HG03066 (cell line): ENCODE results near the gene SRSF3.
"Not testable (repeated sequence)": the region's sequence is repeated elsewhere in the genome, so short reads cannot be mapped to it uniquely, and the experiment has no call there.

Experiments
- ATAC-seq: cut with Tn5 transposase; IDR thresholded peaks from one replicate; pipeline ENCODE4 v1.9.1; 2021; ENCODE audit warnings: low read depth; ENCODE audit not compliant: unreplicated experiment

The SRSF3 gene

DNA sequence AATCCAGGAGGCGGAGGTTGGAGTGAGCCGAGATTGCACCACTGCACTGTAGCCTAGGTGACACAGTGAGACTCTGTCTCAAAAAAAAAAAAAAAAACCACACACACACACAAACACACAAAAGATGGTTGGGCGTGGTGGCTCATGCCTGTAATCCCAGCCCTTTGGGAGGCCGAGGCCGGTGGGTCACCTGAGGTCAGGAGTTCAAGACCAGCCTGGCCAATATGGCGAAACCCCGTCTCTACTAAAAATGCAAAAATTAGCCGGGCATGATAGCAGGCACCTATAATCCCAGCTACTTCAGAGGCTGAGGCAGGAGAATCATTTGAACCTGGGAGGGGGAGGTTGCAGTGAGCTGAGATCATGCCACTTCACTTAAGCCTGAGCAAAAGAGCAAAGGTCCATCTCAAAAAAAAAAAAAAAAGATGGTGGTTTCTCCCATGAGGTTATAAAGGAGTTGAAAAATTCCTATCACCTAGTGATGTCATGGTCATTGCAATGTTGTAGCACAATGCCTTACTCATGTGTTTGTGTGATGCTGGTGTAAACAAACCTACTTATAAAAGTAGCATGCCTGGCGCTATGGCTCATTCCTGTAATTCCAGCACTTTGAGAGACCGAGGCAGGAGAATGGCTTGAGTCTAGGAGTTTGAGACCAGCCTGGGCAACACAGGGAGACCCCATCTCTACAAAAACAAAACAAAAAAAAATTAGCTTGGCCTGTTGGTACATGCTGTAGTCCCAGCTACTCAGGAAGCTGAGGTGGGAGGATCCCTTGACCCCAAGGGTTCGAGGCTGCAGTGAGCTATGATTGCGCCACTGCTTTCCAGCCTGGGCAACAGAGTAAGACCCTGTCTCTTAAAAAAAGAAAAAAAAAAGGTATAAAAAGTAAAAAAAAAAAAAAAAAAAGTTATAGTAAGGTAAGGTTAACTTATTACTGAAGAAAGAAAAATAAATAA lies 21.5 kb upstream of the SRSF3 start:
- ATAC-seq = not testable (repeated sequence)

GRCh38 chr6:36574679-36575078 lies 19.5 kb upstream of the SRSF3 start:
- ATAC-seq = no peak

DNA sequence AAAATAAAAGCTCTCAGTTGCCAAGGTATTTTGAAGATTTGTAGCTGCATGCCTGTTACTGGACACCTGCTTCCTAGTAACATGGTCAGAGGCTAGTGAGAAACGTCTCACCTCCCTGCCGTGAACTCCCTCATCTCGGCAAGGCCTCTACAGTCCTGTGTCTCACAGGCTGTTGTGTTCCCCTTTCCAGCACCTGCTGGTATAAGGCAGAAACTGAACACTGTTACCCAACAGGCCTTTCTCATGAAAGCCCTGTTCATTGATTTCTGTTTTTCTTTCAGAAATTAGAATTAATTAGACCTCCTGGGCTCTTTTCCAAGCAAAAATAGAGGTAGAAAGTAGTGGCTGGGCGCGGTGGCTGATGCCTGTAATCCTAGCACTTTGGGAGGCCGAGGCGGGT lies 17.6 kb upstream of the SRSF3 start:
- ATAC-seq = no peak

DNA sequence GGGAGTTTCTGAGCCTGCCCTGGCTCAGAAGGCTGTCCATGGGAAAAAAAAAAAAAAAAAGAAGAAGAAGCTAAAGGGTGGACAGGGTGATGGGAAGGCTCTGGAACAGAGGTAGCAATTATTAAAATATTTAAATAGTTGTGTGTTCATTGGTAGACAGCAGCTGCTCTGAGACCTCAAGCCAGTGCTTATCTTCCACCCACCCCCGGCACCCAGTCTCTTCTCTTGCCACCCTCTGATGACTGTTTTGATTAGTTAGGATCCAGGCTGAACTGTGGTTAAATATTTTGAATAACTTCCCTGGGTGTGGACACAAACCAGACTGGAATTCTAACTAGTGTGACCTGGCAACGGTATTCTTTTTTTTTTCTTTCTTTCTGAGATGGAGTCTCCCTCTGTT lies 16.9 kb upstream of the SRSF3 start:
- ATAC-seq = no peak

DNA sequence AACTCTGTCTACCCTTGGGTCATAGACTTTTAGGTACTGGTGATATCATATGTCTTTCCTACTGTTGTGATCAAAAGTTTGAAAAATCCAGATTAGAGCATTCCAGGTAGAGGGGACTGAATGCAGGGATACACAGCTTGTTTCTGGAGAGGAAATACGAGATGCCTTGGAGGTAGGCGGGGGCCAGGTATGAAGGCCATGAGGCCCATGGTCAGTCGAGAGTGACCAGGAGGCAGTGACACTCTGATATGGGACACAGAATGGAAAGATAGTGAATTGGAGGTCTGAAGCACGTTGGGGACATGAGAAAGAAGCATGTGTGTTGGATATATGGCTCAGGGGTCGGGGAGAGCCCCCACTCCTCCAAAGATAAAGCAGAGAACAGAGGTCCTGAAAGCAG lies 16.1 kb upstream of the SRSF3 start:
- no peak for ATAC-seq

GRCh38 chr6:36578431-36578830 lies 15.7 kb upstream of the SRSF3 start:
- no peak for ATAC-seq

GRCh38 chr6:36580184-36580526 lies 14.0 kb upstream of the SRSF3 start:
- no peak for ATAC-seq

GRCh38 chr6:36581716-36582115 lies 12.4 kb upstream of the SRSF3 start:
- ATAC-seq = no peak

- no peak for ATAC-seq
Measured at GRCh38 chr6:36586606-36587005, 7.6 kb upstream of the SRSF3 start.

DNA sequence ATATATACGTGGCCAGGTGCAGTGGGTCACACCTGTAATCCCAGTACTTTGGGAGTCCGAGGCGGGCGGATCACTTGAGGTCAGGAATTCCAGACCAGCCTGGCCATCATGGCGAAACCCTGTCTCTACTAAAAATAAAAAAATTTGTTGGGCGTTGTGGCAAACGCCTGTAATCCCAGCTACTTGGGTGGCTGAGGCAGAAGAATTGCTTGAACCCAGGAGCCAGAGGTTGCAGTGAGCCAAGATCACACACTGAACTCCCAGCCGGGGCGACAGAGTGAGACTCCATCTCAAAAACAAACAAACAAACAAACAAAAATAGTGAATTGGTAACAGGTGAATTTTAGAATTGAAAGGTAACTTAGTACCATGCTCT lies 5.1 kb upstream of the SRSF3 start:
- not testable (repeated sequence) for ATAC-seq

GRCh38 chr6:36590237-36590636 lies 3.9 kb upstream of the SRSF3 start:
- no peak for ATAC-seq

DNA sequence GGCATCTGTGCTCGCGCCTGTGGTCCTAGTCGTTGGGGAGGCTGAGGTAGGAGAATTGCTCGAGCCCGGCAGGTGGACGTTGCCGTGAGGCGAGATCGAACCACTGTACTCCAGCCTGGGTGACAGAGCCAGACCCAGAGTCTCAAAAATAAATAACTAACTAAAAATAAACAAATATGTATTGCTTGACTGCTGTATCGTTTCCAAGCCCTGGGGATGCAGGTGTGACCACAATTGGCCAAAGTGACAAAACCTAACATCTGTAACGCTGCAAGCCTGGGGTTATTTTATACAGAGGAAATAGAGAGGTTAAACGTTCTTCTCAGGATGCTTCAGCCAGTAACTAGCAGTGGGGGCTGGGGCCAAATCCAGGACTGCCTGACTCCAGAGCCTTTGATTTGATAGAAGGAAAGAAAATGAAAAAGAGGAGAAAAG lies 1.9 kb upstream of the SRSF3 start:
- peak; percentile 49 for ATAC-seq

- ATAC-seq = no peak
Measured at GRCh38 chr6:36593569-36594028, 563 bp upstream of the SRSF3 start.

- no peak for ATAC-seq
Measured at GRCh38 chr6:36594816-36595643, 868 bp downstream of the SRSF3 start.

DNA sequence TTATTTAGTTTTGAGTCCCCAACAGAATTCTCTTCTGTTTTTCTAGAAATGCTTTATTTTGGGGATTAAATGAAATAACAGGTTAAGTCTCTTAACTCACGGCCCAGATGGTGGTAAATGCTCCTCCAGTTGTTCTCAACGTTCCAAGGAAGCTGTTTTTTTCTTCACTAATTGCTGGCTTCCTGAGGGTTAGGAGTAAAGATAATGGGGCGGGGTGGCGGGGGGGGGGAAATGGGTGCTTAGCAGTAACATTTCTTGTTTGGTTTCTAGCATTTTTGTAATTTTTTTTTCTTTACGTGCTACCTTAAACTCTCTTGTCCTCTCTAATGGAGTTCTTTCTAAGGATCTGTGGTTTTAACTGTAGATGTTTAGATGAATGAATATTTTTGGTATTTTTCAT lies 2.2 kb downstream of the SRSF3 start:
- ATAC-seq = no peak

GRCh38 chr6:36597775-36598174 lies 3.6 kb downstream of the SRSF3 start:
- ATAC-seq = no peak

DNA sequence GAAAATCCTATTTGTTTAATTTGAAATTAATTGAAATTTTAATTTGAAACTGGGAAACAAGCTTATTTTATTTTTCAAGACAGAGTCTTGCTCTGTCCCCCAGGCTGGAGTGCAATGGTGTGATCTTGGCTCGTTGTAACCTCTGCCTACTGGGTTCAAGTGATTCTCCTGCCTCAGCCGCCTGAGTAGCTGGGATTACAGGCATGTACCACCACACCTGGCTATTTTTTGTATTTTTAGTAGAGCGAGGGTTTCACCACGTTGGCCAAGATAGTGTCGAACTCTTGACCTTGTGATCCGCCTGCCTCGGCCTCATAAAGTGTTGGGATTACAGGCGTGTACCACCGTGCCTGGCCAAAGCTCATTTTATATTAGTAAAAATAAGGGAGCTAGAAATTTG lies 4.2 kb downstream of the SRSF3 start:
- no peak for ATAC-seq

DNA sequence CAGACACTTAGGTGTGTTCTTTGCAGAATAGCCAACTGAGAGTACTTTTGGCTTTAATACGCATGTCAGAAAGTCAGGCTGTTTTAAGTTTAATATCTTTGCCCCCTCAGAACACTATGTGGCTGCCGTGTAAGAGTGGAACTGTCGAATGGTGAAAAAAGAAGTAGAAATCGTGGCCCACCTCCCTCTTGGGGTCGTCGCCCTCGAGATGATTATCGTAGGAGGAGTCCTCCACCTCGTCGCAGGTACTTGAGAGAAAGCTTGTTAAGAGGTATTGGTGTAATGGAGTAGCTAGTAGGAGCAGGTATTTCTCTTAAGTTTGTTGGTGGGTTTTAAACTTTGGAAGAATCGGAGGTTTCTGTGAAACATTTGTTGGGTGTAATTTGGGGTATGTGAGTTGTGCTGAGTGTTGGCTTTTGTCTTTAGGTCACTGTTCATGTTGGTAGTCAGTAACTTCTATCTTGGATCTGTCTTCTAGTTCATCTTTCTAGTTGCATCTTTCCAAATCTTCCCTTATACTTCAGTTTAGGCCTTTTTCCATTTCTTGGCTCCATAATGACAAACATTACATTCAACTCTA lies 4.7 kb downstream of the SRSF3 start:
- no peak for ATAC-seq

DNA sequence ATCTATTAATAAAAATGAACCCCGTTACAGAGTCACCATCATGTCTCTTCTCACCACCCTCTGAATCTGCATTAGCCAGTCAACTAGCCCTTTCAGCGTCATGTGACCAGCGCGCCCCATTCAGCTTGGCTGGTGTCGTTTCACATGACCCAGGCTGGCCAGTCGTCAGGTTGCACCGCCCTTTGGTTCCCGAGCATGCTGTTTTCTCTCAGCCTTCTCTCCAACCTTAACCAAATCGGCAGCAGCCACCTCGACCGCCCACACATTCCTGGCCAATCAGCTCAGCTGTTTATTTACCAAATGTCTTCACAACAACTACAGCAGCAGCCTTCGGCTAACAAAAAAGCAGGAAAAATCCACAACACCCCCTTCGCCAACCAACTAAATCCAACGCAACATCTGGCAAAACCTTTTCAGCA lies 5.6 kb downstream of the SRSF3 start:
- ATAC-seq = no peak

GRCh38 chr6:36600564-36601146 lies 6.5 kb downstream of the SRSF3 start:
- ATAC-seq = no peak

- ATAC-seq = not testable (repeated sequence)
Measured at GRCh38 chr6:36601818-36602217, 7.7 kb downstream of the SRSF3 start.
